GM04504 (cell line): ENCODE data around the gene IFNG.
A peak's percentile ranks its signal among the peaks of the same experiment; 100 is the strongest.

Experiments used
- DNase-seq: peaks from one replicate; pipeline ENCODE4 v3.0.0-alpha.2; 2012; ENCODE audit warnings: low read depth

Gene IFNG

GRCh38 chr12:68166317-68166831 lies 6.8 kb upstream of the IFNG start:
- no peak for DNase-seq

GRCh38 chr12:68163560-68164081 lies 4.1 kb upstream of the IFNG start:
- no peak for DNase-seq

DNA sequence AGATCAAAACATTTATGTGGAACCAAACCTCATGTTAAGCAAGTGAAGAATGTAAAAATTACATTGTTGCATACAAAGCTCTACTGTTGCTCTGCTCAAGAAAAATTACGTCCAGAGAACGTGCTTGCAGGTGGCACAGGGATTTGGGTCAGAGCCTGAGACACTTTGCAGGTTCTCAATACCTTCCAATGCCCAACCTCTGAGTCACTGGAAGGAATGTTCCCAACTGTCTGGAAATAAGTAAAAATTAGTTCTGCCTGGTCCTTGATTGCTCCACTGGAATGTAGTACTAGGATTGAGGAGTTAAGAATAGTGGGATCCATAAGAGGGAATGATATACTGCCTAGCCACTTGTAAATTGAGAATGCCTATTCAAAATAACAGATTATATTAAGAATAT lies 2.8 kb upstream of the IFNG start:
- no peak for DNase-seq

DNA sequence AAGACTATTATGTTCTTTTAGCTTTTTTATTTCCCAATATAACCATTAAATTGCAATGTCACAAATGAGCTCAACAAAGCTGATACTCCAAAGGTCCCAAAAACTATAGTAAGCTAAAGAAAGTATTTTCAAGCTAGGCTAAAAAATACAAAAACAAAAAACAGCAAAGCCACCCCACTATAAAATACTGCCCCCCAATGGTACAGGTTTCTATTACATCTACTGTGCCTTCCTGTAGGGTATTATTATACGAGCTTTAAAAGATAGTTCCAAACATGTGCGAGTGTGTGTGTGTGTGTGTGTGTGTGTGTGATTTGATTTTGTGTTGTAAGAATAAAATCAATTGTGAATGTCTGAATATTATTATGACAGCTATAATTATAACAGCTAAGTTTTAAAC lies 1.1 kb downstream of the IFNG start:
- peak; percentile 1 for DNase-seq

DNA sequence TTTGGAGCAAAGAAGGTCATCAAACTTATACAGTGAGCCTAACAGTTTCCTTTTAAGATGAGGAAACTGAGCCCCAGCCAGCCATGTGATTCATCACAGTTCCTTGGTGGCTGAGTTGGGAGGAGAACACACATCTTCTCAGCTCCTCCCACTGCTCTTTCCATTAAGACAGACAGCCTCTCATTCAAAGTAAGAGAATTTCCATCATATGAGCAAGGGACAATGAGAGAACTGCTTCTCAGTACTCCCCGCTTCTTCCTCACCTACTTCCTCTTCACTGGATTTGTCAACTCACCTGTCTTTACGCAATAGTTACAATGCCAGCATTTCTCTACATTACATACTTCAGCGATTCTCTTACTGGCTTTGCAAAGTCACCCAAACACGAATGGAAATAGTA lies 2.2 kb downstream of the IFNG start:
- DNase-seq, result no peak

DNA sequence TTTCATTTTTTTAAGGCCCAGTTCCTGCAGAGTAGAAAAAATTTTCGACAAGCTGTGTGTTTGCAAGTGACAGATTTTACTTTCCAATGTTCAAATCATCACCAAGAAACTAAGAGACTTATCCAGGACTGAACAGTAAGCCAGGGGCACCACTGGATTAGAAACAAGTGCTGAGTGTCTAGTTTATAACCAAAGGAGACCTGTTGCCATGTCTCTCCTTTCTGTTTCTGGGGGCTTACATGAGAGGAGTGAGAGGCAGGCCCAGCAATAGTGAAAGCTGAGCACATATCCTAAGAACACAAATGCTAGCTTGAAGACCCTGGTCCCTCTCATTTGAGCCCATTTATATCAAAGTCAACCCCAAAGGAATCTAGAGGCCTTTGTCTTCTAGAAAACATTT lies 2.9 kb downstream of the IFNG start:
- no peak for DNase-seq

DNA sequence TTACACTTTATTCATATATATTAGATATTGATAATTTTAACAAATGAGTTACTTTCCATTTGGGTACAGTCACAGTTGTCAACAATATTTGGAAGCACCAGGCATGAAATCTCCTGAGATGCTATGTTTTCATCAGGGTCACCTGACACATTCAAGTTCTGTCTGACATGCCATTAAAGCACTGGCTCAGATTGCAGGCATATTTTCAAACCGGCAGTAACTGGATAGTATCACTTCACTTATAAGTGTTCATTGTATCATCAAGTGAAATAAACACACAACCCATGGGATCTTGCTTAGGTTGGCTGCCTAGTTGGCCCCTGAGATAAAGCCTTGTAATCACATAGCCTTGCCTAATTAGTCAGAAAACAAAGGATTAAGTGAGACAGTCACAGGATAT lies 4.8 kb downstream of the IFNG start:
- DNase-seq, result no peak

- DNase-seq, result no peak
These were observed 11.1 kb downstream of the IFNG start for GRCh38 chr12:68148261-68148951.

DNA sequence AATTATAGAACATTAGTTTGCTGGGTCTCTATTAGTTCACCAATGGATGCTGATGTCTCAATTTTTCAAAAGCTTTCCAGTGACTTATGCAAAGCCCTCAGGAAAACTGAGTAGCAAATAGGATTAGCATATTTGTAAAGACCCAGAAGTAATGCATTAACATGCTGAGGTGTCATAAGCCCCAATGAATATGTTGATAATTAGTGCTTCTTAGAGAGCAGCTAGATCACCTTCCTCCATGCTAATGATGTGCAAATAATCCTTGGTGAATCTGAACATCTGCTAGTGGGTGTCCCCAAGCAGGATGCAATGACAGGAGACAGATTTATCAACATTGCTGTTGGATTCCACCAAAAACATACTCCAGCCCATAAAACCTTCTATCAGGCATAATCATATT lies 19.0 kb downstream of the IFNG start:
- no peak for DNase-seq

DNA sequence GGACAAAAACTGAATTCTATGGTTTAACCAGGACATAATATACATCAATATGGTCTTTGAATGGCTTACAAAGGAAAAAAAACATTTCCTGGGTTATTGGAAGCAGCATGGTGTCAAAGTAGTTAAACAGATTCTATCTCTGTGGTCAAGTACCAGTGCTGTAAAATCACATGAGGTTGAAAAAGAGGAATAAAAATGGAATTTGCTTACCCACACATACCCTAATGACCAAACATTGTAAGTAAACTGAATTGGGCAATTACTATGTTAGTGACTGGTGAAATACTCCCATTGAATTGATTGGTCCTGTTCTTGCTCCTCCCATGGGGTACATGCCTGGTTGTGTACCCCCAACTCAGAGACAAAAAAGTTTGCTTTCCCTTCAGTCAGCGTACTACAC lies 19.6 kb downstream of the IFNG start:
- no peak for DNase-seq

DNA sequence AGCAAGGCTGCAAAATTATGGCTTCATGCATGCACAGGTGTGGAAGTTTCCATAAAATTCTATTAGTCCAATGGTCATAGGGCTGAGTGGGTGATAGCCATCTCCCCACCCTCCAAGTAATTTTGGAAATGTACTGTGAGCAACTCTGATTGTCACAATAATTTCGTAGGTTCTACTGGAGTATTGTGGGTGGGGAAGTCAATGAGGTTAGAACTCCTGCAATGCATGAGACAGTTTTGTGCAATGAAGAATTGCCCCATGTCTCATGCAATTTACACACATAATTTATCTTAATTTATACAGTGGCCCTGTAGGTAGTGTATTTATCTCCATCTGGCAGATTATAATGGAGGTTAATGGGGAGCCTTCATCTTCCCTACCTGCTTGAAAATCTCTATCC lies 20.5 kb downstream of the IFNG start:
- DNase-seq, result no peak

GRCh38 chr12:68138480-68138879 lies 21.1 kb downstream of the IFNG start:
- DNase-seq, result no peak

DNA sequence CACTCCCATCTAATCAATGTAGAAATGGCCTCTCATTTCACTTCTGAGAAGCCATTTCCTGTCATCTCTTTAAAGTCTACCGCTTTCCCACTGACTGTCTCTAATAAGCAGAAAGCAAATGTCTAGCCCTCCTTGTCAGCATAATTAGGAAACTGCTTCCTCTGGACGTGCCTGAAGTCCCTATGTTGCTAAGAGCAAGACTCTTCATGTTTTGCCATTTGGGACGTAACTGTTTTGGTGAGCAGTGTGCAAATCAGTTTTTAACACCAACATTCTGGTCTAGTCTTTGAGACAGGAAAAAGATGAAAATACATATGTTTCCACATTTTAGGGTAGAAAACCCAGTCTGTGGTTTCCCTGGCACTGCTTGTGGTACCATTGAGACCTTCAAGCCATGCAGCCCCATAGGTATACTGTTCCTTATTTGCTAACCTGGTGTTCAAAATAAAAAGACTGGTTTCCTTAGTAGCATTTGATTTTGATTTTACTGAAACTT lies 22.2 kb downstream of the IFNG start:
- no peak for DNase-seq

- DNase-seq, result no peak
These were observed 24.0 kb downstream of the IFNG start for GRCh38 chr12:68135520-68135919.

- DNase-seq, result no peak
These were observed 27.6 kb downstream of the IFNG start for GRCh38 chr12:68131867-68132414.

DNA sequence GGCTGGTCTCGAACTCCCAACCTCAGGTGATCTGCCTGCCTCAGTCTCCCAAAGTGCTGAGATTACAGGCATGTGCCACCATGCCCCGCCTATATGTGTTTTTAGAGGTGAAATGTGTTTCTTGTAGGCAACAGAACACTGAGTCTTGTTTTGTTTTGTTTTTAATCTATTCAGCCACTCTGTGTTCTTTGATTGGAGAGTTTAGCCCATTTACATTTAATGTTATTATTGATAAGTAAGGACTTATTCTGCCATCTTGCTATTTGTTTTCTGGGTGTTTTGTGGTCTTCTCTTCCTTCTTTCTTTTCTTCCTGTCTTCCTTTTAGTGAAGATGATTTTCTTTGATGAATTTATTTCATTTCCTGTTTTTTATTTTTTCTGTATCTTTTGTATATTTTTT lies 29.6 kb downstream of the IFNG start:
- no peak for DNase-seq

DNA sequence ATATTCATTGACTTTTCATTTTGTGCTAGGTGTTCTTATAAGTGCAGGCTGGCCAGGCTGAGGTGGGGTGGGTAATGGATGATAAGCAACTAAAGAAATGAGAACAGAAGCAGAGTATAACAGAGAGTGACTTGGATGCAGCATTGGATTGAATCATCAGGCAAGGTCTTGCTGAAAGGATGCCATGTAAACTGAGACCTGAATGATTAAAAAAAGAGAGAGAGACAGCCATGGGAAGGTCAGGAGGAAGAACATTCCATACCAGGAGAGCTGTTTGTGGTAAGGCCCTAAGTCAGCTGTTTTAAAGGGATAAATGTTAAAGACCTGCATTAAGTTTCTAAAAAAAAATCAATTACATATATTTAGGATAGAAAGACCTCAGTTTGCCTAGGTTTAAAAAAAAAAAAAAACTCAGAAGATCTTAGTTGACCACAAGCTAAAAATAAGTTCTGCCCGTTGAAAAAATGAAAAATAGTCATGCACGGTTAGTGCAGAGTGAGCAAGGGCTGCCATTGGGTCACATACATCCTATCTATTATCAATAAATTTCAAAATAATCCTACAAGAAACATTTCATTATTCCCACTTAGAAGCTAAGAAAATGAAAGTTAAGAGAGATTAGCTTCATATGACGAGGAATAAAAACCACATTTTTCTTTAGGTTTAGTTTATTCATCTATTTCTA lies 37.2 kb downstream of the IFNG start:
- DNase-seq, result no peak

GRCh38 chr12:68121143-68121542 lies 38.4 kb downstream of the IFNG start:
- DNase-seq, result no peak

DNA sequence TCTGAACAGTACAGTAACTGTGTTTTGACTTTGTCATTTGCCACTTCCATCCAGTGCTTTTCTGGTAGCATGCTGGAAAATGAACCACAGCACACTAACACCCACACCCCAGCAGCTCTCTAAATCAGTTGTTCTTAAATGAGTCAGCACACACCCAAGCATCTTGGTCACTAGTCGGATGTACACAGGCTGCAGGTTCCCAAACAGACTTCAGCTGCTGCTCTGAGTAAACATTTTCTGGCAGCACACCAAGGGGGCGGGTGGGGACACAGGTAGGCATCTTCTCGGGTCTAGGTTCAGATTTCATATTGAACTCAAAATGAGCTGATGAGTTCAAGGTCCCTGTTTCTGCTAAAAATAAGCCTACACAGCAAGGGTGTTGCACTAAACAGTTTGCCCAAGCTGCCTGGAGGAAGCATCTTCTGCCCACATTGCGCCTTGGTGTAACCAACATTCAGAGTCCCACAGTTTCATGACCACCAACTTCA lies 39.8 kb downstream of the IFNG start:
- no peak for DNase-seq

DNA sequence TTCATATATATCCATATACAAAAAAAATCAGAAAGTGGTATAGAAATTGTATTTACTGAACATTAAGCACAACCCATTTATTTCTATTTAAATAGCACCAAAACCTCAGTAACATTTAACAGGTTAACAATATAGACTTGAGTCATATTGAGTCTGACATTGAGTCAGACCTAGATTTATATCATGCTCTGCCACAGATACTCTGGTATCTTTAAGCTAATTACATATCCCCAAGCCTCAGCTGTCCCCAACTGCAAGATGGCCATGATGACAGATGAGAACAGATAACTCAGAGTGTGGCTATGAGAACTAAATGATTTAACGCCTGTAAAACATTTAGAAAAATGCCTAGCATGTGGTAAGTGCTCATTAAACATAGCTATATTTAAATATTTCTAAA lies 40.3 kb downstream of the IFNG start:
- no peak for DNase-seq

- no peak for DNase-seq
These were observed 41.3 kb downstream of the IFNG start for GRCh38 chr12:68118096-68118755.

- no peak for DNase-seq
These were observed 41.9 kb downstream of the IFNG start for GRCh38 chr12:68117661-68118060.
